Heart left ventricle (tissue), 16 donors: ENCODE results near the gene GPR65. TPM values are rescaled to one million over a fixed set of nuclear protein-coding genes. Genes with fewer than 3 reads are reported as not detected.

Experiments used
- ATAC-seq, 4 donors: fragments of 200-7000 bp; cut with Tn5 transposase; one replicate each; pipeline ENCODE4 v1.9.1; 2020 to 2022; ENCODE audit warnings: moderate library complexity in 4 of 4, mild to moderate bottlenecking in 3 of 4, moderate number of reproducible peaks in 1 of 4
- DNase-seq, 5 donors: peaks; one replicate each; pipeline ENCODE4 v3.0.0-alpha.2; 2020
- H3K27ac ChIP-seq, 12 donors: fragments of 200-600 bp; sonication (generic) in 4 of 12; one replicate each; pipeline versions ENCODE4 v1.5.0 to v1.8.0; 2016 to 2022; ENCODE audit warnings: mild to moderate bottlenecking in 2 of 12
- H3K27me3 ChIP-seq, 9 donors: fragments of 200-600 bp; sonication (generic) in 2 of 9; one replicate each; pipeline versions ENCODE4 v1.5.1 to v1.8.0; 2016 to 2022; ENCODE audit warnings: mild to moderate bottlenecking in 3 of 9
- H3K36me3 ChIP-seq, 9 donors: fragments of 200-600 bp; sonication (generic) in 2 of 9; one replicate each; pipeline versions ENCODE4 v1.5.0 to v1.8.0; 2018 to 2022; ENCODE audit warnings: mild to moderate bottlenecking in 2 of 9
- H3K4me1 ChIP-seq, 12 donors: fragments of 200-600 bp; sonication (generic) in 4 of 12; one replicate each; pipeline versions ENCODE4 v1.5.0 to v1.8.0; 2016 to 2022; ENCODE audit warnings: mild to moderate bottlenecking in 3 of 12
- H3K4me3 ChIP-seq, 12 donors: fragments of 200-600 bp; sonication (generic) in 4 of 12; one replicate each; pipeline versions ENCODE4 v1.5.0 to v1.8.0; 2017 to 2022; ENCODE audit warnings: mild to moderate bottlenecking in 9 of 12, moderate library complexity in 4 of 12
- H3K9me3 ChIP-seq, 12 donors: fragments of 200-600 bp; sonication (generic) in 4 of 12; one replicate each; pipeline versions ENCODE4 v1.5.0 to v1.8.0; 2016 to 2022; ENCODE audit warnings: mild to moderate bottlenecking in 1 of 12
- POLR2A ChIP-seq, 2 donors: fragments of 450-650 bp; IDR thresholded peaks; one replicate each; pipeline ENCODE4 v1.6.1; 2017; ENCODE audit warnings: antibody characterized with exemption in 2 of 2, mild to moderate bottlenecking in 2 of 2, moderate library complexity in 2 of 2
- WGBS, 4 donors: extraction: QIAGEN DNeasy Blood & Tissue Kit in 2 of 4; methylation state at CpG; one replicate each; pipeline versions ENCODE4 v1.1.5 to v1.1.7; 2013 to 2018; 5-methylcytosine and 5-hydroxymethylcytosine counted together
- intact Hi-C, 10 donors: fragments of 100-400 bp; cut with DNase I; formaldehyde crosslinking; loops; one replicate each; pipeline versions ENCODE4 v1.11.1 to v1.14.2; 2022
- polyA plus RNA-seq, 2 donors: library from polyadenylated mRNA; stranded (reverse); fragments of 200-250 nt; gene quantifications; one replicate each; pipeline ENCODE4 v1.2.3, GENCODE V29; 2013
- total RNA-seq, 9 donors: library from RNA; depleted of rRNA in 2 of 9; stranded (reverse); fragments of >200 nt in 2 of 9; fragmentation: NEBNext Ultra II Directional in 3 of 9; extraction: Animal tissue kit (Norgen Biotek cat#: 25700) in 3 of 9; gene quantifications; one replicate each; pipeline versions ENCODE4 v1.1.0 to v1.2.4, GENCODE V29; 2016 to 2023
- TF ChIP-seq, protein P1 (sequence below), 12 donors: fragments of 200-600 bp; sonication (generic) in 4 of 12; IDR thresholded peaks; one replicate each; pipeline versions ENCODE4 v1.5.0 to v1.8.0; 2018 to 2022; ENCODE audit warnings: antibody characterized with exemption in 12 of 12, mild to moderate bottlenecking in 5 of 12
- donor health status: ischemic (EF 13 %, LVEDD 7.1; RV severe dilation, severe dysfunction).
- donor health status: healthy with polysubstance abuse.
- donor health status: DM: no; HTN: yes; CAD: no.
- donor health status: DM: no; HTN: no; CAD: no.
- donor health status: ischemic (EF 25% LVEDD 6.9; RV normal size, moderate dysfunction).
- donor health status: ischemic (EF 25% LVEDD 5.7; RV mildly dilated, moderate dysfunction).
- donor health status: healthy.
- donor health status: DM: yes; HTN: yes; CAD: no.
- donor health status: ischemic (EF 35%, LVEDD 5.7; RV mildly dilated, moderate dysfunction).
- donor health status: nonischemic (EF 11% LVEDD 7.7; RV severe dilation, severe dysfunction).
- donor health status: DM: yes; HTN: yes; CAD: no.
- donor health status: PGD.
- donor health status: ischemic (EF 29% LVEDD 5.4; RV normal size, mild dysfunction).
- donor health status: nonischemic (EF 23%, LVEDD 6.1; RV moderate dilation, normal function).

The GPR65 gene
- total and polyA plus RNA-seq, 11 donors, result 0.15 to 7.9 (median 0.35) TPM

- Histone ChIP-seq H3K4me3 (no peak overlapping the region), H3K4me1 (no peaks in the 10 kb centered on the region), H3K27ac (no peak overlapping the region), H3K36me3 (peaks cover 0 to 82% (median 59%) of the 10 kb centered on the region in 9 donors), H3K9me3 (no peaks in the 10 kb centered on the region), H3K27me3 (no peaks in the 10 kb centered on the region)
- DNase-seq (no peak), ATAC-seq (no peak)
- no peak for TF ChIP-seq POLR2A (IDR thresholded peaks at IDR 0.05)
- TF ChIP-seq, protein P1, sequence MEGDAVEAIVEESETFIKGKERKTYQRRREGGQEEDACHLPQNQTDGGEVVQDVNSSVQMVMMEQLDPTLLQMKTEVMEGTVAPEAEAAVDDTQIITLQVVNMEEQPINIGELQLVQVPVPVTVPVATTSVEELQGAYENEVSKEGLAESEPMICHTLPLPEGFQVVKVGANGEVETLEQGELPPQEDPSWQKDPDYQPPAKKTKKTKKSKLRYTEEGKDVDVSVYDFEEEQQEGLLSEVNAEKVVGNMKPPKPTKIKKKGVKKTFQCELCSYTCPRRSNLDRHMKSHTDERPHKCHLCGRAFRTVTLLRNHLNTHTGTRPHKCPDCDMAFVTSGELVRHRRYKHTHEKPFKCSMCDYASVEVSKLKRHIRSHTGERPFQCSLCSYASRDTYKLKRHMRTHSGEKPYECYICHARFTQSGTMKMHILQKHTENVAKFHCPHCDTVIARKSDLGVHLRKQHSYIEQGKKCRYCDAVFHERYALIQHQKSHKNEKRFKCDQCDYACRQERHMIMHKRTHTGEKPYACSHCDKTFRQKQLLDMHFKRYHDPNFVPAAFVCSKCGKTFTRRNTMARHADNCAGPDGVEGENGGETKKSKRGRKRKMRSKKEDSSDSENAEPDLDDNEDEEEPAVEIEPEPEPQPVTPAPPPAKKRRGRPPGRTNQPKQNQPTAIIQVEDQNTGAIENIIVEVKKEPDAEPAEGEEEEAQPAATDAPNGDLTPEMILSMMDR (IDR thresholded peaks at IDR 0.05), result no peak
- 83 to 86% (median 84%) methylated on average over 3 of the region's 3 CpGs for WGBS, 4 donors
- intact Hi-C loops, result no loop called here
Observed at GRCh38 chr14:87966816-87967215, 38.1 kb upstream of the GPR65 start.

DNA sequence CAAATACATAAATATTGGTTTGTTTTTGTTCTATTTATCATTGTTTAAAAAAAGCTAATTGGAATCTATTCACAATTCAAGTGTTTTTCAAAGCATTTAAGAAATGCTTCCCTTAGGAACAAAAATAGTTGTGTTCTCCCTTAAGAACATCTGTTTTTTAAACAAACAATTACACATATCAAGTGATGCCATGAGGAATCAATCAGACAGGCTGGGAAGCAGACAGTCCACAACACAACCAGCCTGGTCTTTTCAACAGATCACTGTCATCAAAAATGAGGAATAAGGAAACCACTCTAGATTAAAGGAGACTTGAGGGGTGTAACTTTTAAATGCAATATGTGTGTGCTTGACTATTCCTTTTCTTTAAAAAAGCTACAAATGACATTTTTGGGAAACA lies 37.4 kb upstream of the GPR65 start:
- Histone ChIP-seq H3K4me3 (no peak overlapping the region), H3K27ac (no peak overlapping the region), H3K27me3 (no peaks in the 10 kb centered on the region), H3K36me3 (peaks cover 0 to 83% (median 58%) of the 10 kb centered on the region in 9 donors), H3K9me3 (no peaks in the 10 kb centered on the region), H3K4me1 (no peaks in the 10 kb centered on the region)
- intact Hi-C loops, result no loop called here
- DNase-seq (no peak), ATAC-seq (no peak)
- TF ChIP-seq, protein P1 (IDR thresholded peaks at IDR 0.05), result no peak
- TF ChIP-seq POLR2A (IDR thresholded peaks at IDR 0.05), result no peak

GRCh38 chr14:87971010-87971409 lies 33.9 kb upstream of the GPR65 start:
- ATAC-seq, result no peak
- intact Hi-C loops, result no loop called here
- DNase-seq, result no peak
- no peak for TF ChIP-seq POLR2A (IDR thresholded peaks at IDR 0.05)
- TF ChIP-seq, protein P1 (IDR thresholded peaks at IDR 0.05), result no peak
- Histone ChIP-seq H3K27me3 (no peaks in the 10 kb centered on the region), H3K4me1 (no peaks in the 10 kb centered on the region), H3K9me3 (no peaks in the 10 kb centered on the region), H3K4me3 (no peak overlapping the region), H3K27ac (no peak overlapping the region), H3K36me3 (peaks cover 2 to 80% (median 51%) of the 10 kb centered on the region in 9 donors)
- WGBS, 4 donors, result 88 to 95% (median 92%) methylated on average over 2 of the region's 2 CpGs

DNA sequence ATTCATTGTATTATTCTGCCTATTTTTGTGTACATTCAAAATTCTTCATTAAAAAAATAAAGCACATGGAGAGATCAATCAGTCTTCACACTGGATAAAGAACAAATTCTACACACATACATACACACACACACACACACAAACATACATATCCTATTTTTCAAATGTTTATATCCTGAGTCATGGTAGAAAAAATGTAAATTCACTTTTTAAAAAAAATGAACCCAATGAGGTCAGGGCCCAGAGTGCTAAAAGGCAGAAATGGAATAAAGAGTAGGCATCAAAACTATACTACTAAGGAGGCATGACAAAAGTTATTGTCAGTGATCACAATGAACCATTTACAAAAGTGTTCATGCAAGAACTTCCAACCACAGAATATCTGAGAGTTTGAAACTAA lies 29.3 kb upstream of the GPR65 start:
- Histone ChIP-seq H3K36me3 (peaks cover 0 to 61% (median 41%) of the 10 kb centered on the region in 9 donors), H3K4me3 (no peak overlapping the region), H3K27ac (no peak overlapping the region), H3K27me3 (no peaks in the 10 kb centered on the region), H3K4me1 (no peaks in the 10 kb centered on the region), H3K9me3 (no peaks in the 10 kb centered on the region)
- DNase-seq (no peak), ATAC-seq (no peak)
- intact Hi-C loops, result no loop called here
- TF ChIP-seq, protein P1 (IDR thresholded peaks at IDR 0.05), result no peak
- no peak for TF ChIP-seq POLR2A (IDR thresholded peaks at IDR 0.05)
